Kidney tubule cell (primary cell): ENCODE data around the gene PCBP3.
A peak's percentile ranks its signal among the peaks of the same experiment; 100 is the strongest.
"Not testable (repeated sequence)": the region's sequence is repeated elsewhere in the genome, so short reads cannot be mapped to it uniquely, and the experiment has no call there.

Experiments
- DNase-seq: peaks from one replicate; pipeline ENCODE4 v3.0.0-alpha.2; 2018; ENCODE audit warnings: low spot score

Gene PCBP3

DNA sequence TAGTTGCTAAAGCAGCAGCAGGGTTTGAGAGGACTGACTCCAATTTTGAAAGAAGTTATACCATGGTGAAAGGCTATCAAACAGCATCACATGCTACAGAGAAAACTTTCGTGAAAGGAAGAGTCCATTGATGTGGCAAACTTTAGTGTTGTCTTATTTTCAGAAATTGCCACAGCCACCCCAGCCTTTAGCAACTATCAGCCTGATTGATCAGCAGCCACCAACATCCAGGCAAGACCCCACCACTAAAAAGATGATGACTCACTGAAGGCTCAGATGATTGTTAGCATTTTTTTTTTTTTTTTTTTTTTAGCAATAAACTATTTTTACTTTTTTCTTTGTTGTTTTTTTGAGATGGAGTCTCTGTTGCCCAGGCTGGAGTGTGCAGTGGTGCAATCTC, 35.3 kb downstream of the PCBP3 start:
- DNase-seq = not testable (repeated sequence)

- no peak for DNase-seq
These were observed 36.7 kb downstream of the PCBP3 start for GRCh38 chr21:45680215-45680614.

DNA sequence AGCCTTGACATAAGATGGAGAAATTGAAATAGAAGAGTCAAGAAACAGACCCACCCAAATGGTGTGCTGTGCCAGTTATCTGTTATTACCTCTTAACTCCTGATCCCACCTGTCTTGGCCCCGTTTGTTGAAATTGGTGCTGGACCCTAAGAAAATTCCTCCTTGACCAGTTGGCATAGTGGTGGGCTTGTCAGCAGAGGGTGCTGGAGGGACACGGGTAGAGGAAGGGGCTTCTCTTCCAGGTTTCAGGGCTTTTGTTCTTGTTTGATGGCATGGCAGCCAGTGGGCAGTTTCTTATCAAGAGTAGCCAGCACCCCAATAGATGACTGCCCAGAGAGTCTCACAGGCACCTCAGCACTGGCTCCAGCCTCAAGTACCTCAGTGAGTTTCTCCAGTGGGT, 51.6 kb downstream of the PCBP3 start:
- no peak for DNase-seq

DNA sequence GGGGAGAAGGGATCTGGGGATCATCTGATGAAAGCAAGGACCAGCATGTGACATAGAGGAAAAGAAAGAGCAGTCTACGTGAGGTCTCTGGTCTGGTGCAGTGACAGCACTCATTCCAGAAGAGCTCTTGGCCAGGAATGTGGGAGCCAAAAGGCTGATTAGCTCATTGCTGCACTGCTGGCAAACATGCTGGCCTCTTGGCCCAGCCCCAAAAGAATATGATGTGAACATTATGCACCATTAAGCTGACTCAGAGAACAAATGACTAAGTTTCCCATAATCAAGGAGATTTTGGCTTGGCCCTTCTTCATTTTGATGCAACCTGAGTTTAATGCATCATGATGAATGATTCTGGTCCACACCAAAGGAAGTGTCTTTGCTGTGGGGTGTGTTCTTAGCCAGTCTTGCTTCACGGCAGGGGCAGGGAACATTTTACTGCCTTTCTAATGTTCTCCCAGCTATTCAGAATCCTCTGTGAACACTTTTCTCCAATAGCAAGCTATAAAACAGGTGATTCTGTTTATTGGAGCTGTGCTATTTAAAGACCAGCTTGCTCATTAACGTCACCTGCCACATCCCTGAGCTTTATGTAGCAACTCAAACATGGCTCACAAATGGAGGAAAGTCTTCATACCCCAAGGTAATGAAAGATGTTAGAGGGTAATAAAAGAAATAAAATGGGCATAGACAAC, 55.1 kb downstream of the PCBP3 start:
- DNase-seq = peak; percentile 43

DNA sequence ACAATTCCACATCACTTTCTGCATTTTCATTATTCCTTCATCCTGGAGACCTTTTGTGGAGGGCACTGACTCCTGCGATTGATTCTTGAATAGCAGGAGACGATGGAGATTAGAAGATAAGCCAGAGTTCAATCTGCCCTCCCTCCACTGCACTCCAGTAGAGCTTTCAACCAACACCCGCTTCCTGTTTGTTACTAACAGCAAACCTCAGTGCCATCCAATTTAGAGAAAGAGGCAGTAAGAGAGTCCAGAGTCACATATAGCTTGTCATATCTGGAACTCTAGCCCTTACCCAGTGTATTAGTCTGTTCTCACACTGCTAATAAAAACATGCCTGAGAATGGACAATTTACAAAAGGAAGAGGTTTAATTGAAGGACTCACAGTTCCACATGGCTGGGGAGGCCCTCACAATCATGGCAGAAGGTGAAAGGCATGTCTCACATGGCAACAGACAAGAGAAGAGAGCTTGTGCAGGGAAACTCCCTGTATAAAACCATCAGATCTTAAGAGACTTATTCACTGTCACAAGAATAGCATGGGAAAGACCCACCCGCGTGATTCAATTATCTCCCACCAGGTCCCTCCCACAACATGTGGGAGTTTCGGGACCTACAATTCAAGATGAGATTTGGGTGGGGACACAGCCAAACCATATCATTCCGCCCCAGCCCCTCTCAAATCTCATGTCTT, 55.9 kb downstream of the PCBP3 start:
- DNase-seq = no peak

DNA sequence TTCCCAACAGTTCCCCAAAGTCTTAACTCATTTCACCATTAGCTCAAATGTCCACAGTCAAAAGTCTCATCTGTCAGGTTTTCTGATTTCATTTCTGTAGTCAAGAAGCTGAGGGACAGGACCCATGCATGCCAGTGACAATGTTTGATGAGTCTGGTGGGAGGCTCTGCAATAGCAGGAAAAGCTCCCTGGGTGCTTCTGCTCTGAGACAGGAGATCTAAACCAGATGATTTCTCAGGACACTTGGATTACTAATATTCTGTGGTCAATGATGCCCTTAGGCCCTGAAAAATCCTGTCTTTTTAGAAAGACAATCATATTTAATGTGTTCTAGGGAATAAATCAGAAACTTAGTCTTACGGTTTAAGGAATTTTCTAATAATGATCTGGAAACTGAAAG, 56.4 kb downstream of the PCBP3 start:
- DNase-seq = no peak

GRCh38 chr21:45700461-45700860, 56.9 kb downstream of the PCBP3 start:
- DNase-seq = no peak

GRCh38 chr21:45704311-45705108, 61.0 kb downstream of the PCBP3 start:
- DNase-seq = no peak

GRCh38 chr21:45706299-45706698, 62.8 kb downstream of the PCBP3 start:
- no peak for DNase-seq

- no peak for DNase-seq
These were observed 65.6 kb downstream of the PCBP3 start for GRCh38 chr21:45709173-45709572.

- DNase-seq = no peak
These were observed 66.3 kb downstream of the PCBP3 start for GRCh38 chr21:45709696-45710268.

DNA sequence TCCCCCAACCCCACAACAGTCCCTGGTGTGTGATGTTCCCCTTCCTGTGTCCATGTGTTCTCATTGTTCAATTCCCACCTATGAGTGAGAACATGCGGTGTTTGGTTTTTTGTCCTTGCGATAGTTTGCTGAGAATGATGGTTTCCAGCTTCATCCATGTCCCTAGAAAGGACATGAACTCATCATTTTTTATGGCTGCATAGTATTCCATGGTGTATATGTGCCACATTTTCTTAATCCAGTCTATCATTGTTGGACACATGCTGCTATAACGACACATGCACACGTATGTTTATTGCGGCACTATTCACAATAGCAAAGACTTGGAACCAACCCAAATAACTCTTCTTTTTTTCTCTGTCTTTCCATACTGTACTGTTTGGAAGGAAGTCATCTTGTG, 66.8 kb downstream of the PCBP3 start:
- not testable (repeated sequence) for DNase-seq

GRCh38 chr21:45713613-45714012, 70.1 kb downstream of the PCBP3 start:
- DNase-seq = no peak

DNA sequence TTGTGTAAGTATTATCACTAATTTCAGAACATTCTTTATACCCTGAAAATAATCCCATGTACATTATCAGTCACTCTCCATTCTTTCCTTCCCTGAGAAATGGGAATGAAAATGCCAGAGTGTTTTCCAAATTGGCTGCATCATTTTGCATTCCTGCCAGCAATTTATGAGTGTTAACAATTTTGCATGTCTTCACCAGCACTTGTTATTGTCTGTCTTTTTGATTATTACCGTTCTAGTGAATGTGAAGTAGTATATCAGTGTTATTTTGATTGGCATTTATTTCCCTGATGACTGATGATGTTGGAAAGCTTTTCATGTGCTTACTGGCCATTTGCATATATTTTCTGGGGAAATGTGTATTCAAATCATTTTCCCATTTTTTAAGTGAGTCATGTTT, 71.9 kb downstream of the PCBP3 start:
- DNase-seq = no peak

GRCh38 chr21:45718413-45718812, 74.9 kb downstream of the PCBP3 start:
- no peak for DNase-seq

DNA sequence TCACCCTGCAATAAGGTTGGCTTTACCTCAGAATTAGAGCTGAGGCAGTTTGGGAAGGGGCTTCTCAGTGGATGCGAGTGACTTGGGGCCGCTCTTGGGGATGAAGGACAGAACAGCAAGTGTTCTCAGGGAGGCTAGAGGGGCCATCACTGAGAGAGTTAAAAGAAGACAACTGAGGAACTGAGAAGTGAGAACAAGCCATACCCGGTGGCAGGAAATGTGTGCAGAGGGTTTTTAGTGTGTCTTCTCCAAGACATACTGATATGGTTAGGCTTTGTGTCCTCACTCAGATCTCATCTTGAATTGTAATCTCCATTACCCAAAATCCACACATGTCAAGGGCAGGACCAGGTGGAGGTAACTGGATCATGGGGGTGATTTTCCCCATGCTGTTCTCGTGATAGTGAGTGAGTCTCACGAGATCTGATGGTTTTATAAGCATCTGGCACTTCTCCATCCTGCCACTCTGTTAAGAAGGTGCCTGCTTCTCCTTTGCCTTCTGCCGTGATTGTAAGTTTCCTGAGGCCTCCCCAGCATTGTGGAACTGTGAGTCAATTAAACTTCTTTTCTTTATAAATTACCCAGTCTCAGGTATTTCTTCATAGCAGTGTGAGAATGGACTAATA, 75.8 kb downstream of the PCBP3 start:
- DNase-seq = no peak

GRCh38 chr21:45720204-45720603, 76.7 kb downstream of the PCBP3 start:
- not testable (repeated sequence) for DNase-seq

DNA sequence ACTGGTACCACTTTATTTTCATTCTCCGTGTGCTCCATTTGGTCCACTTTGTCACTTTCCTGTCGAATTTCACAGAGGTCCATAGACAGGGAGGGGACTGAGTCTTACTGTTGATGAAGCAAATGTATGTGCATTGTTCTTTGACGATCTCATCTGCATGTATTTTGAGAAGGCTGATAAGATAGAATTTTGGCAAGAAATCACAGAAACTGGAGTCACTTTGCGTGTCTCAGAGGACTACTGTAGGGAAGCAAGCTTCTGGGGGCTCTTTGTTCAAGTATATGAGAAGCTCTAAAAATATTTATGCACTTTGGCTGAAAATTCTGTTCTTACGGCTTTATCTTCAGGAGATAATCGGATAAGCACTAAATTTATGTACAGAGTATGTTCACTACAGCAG, 78.1 kb downstream of the PCBP3 start:
- no peak for DNase-seq

DNA sequence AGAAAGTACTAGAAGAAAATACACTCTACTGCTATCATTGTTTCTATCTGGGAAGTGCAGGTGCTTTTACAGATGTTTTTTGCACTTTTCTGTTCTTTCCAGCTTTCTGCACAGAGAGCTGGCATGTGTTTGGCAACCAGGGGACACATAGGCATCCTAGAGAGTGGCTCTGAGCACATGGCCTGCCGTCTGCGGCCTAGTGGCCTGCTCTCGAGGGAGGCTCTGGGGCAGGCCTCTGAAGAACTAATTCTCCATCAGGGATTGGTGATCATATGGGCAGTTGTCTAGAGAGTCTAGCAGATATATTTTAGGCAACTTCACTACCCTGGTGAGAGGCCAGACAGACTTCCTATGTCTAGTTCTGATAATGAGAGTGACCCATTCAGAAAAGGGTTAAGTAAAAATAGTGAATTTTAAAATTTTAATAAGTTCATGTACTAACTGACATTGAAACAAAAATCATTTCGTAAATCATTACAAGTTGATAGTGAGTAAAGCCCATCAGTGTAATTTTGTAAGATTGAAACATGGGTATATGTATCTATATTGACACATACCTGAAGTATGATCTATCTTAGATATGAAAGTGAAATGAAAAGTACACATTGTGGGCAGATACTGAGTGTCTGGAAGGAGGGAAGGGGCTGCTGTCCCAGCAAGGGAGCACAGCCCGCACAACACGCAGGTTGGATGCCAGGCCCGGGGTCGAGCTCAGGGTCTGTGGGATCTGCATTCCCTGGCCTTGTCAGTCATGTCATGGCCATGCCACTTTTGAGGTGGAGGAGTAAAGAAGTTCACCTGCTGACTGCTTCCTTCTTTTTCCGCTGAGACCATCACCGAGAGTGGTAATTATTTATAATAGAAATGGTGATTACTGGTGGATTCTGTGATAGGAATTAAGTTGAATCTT, 79.8 kb downstream of the PCBP3 start:
- DNase-seq = no peak

DNA sequence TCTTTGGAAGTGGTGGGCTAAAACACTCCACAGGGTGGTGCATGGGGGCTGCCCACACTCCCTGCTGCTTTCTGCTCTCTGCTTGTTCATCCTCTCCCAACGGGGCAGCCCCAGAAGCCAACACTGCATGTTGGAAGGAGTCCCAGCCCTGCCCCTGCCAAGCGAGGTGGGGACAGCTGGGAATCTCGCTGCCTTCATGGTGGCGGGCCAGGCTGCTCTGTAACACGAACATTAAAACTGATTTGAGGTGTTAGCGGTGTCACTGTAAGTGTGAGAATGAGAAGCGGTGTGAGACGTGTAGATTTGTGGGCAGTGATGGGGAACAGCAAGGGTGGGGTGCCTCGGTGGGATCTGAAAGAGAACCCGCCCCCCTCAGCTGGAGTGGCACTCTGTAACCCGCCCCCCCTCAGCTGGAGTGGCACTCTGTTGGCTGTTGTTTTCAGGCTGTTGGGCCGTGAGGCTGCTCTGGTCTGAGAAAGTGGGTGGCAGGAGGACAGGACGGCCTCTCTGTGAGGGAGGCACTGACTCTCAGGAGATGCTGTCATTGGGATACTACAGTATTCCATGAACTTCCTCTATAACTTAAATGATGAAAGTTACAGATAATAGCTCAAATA, 80.9 kb downstream of the PCBP3 start:
- no peak for DNase-seq
